ENCODE data around the gene PTPN7.

PTPN7 gene

DNA sequence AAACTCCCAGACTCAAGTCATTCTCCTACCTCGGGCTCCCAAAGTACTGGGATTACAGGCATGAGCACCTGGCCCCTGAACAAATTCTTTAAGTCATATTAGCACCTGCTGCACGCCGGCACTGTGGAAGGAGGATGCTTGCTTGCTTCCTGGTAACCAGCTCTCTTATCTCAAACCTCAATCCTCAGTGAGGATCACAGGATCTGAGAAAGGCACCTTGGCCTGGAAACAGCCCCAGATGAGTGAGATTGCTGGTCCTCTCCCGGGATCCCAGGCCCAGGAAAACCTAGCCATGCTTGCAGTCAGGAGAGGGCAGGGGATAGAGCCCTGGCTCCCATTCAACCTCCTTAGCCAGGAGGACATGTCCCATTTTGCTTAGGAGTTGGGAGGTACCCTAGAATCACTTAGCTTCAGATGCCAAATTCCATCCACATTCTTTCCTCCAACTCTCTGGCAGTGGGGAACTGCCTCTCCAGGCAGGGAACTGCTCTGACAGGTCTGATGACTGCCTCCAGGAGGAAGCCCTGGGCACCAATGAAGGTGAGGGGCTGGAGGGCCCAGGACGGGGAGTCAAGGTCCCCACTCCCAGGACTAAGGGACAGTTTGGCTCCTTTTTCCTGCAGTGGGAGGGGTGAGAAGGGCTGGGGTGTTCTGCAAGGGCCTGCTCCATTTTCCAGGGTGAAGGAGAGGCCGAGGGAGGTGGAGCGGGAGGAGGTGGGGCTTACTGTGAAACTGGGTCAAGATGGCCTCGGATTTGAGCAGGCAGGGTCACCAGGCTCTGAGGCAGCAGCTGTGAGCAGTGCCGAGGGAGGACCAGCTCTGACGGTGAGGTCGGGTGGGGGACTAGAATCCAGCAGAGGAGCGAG lies 28.2 kb downstream of the PTPN7 start:
- H3K4me3 ChIP-seq (ENCODE audit: low read length), result no peak overlapping the region
- TF ChIP-seq, protein P1, sequence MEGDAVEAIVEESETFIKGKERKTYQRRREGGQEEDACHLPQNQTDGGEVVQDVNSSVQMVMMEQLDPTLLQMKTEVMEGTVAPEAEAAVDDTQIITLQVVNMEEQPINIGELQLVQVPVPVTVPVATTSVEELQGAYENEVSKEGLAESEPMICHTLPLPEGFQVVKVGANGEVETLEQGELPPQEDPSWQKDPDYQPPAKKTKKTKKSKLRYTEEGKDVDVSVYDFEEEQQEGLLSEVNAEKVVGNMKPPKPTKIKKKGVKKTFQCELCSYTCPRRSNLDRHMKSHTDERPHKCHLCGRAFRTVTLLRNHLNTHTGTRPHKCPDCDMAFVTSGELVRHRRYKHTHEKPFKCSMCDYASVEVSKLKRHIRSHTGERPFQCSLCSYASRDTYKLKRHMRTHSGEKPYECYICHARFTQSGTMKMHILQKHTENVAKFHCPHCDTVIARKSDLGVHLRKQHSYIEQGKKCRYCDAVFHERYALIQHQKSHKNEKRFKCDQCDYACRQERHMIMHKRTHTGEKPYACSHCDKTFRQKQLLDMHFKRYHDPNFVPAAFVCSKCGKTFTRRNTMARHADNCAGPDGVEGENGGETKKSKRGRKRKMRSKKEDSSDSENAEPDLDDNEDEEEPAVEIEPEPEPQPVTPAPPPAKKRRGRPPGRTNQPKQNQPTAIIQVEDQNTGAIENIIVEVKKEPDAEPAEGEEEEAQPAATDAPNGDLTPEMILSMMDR (conservative IDR thresholded peaks at IDR 0.05; ENCODE audit: low read depth, low read length), result no peak
- no peak for DNase-seq (ENCODE audit: low read depth)

DNA sequence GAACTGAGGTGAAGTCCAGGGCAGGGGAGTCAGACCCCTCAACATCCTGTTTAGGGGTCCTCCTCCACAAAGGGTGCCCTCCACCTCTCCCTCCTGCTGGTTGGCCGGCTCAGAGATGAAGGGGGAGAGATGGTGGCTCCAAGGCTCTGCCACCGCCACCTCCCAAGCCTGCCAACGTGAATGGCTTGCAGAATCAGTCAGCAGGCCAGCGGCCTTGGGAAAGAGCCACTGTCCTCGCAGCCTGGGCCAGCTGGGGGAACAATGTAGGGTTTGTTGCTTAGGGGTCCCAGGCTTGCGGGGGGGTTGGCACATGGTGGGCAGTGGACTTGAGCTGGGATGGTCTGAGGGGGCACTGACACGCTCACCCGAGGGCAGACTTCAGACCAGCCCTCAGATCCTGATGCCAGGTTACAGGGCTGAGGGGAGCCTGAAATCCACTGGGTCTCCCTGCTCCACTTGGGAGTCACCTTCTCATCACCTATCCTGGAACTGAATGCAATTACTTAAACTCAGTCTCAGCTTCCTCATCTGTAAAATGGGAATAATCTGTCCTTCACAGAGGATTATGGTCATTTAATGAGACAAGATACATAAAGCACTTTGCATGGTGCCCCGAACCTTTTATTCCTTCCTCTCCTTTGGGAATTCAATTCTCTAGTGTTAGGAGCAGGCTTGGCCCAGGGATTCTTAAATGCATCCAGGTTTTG lies 29.4 kb downstream of the PTPN7 start:
- DNase-seq (ENCODE audit: low read depth), result no peak
- TF ChIP-seq, protein P1 (conservative IDR thresholded peaks at IDR 0.05; ENCODE audit: low read depth, low read length), result no peak
- H3K4me3 ChIP-seq (ENCODE audit: low read length), result no peak overlapping the region

DNA sequence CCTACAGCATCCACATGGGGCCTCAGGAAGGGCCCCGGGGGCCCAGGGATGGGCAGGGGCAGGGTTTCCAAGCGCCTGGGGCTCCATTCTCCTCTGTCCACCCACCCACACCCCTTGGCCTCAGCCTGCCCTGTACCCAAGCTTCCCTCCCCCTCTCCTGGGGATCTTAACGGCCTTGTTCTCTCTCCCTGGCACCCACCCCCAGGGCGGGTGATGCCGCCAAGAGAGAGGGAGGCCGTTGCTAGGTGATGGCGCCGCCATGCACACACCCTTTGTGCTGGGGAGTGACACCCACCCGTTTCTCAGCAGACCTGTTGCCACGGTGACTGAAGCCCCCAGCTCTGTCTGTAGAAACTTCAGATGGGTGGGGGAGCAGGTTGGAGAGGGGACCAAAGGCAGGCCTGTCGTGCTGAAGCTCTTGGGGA lies 30.1 kb downstream of the PTPN7 start:
- H3K4me3 ChIP-seq (ENCODE audit: low read length), result no peak overlapping the region
- TF ChIP-seq, protein P1 (conservative IDR thresholded peaks at IDR 0.05; ENCODE audit: low read depth, low read length), result no peak
- DNase-seq (ENCODE audit: low read depth), result no peak

DNA sequence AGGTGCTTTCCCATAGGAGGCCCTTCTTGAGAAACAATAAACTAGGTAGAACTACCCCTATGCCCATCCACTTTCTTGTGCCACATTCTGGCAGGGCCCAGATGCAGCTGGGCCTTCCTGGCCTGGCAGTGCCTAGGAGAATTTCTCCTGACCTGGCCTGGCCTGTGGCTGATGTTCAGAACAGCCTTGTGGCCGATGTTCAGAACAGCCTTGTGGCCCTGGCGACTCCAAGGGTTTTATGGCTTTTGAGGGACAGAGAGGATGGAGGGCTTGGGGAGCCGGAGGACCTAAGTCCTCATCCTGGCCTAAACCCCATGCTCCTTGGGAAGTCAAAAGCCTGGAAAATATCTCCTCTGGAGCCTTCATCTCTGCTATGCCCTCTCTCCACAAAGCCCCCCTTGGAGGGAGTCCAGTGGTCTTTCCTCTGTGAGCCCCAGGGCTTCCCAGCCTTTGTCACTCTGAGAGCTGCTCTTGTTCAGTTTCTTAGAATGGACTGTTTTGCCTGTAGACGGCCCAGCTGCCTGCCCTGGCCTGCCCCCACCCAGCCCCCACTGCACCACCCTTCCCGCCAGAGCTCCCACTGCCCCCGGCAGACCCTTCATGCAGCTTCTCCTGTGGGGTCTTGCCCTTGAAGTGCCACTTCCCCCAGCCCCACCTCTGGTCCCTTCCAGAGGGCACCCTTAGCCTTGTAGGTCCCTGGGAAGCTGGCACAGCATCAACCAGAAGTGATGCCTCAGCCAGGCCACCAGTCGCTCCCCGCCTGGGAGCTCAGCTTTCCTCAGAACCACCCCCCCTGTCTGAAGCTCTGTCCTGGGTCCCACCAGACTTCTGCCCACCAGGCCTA lies 30.7 kb downstream of the PTPN7 start:
- TF ChIP-seq, protein P1 (conservative IDR thresholded peaks at IDR 0.05; ENCODE audit: low read depth, low read length), result no peak
- no peak for DNase-seq (ENCODE audit: low read depth)
- no peak overlapping the region for H3K4me3 ChIP-seq (ENCODE audit: low read length)

DNA sequence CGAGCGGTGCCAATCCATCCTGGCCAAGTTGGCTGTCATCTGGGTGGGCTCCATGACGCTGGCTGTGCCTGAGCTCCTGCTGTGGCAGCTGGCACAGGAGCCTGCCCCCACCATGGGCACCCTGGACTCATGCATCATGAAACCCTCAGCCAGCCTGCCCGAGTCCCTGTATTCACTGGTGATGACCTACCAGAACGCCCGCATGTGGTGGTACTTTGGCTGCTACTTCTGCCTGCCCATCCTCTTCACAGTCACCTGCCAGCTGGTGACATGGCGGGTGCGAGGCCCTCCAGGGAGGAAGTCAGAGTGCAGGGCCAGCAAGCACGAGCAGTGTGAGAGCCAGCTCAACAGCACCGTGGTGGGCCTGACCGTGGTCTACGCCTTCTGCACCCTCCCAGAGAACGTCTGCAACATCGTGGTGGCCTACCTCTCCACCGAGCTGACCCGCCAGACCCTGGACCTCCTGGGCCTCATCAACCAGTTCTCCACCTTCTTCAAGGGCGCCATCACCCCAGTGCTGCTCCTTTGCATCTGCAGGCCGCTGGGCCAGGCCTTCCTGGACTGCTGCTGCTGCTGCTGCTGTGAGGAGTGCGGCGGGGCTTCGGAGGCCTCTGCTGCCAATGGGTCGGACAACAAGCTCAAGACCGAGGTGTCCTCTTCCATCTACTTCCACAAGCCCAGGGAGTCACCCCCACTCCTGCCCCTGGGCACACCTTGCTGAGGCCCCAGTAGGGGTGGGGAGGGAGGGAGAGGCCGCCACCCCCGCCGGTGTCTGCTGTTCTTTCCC lies 32.4 kb downstream of the PTPN7 start:
- no peak for DNase-seq (ENCODE audit: low read depth)
- no peak overlapping the region for H3K4me3 ChIP-seq (ENCODE audit: low read length)
- TF ChIP-seq, protein P1 (conservative IDR thresholded peaks at IDR 0.05; ENCODE audit: low read depth, low read length), result no peak

DNA sequence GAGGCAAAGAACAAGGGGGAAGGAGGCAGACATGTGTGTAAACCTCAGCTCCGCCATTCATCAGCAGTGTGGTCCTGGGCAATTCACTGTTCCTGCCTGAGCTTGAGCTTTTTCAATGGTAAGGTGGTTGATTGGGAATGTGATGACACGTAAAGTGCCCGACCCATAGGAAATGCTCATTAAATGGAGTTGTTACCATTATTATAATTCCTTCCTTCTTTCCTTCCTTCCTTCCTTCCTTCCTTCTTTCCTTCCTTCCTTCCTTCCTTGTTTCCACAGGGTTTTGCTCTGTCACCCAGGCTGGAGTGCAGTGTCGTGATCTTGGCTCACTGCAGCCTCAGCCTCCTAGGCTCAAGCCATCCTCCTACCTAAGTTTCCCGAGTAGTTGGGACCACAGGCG lies 33.3 kb downstream of the PTPN7 start:
- DNase-seq (ENCODE audit: low read depth), result no peak
- TF ChIP-seq, protein P1 (conservative IDR thresholded peaks at IDR 0.05; ENCODE audit: low read depth, low read length), result no peak
- H3K4me3 ChIP-seq (ENCODE audit: low read length), result no peak overlapping the region

Data from retinal pigment epithelial cell (primary cell).